Ovary (tissue), 9 donors: ENCODE results near the gene TOM1L2. TPM values are rescaled to one million over a fixed set of nuclear protein-coding genes. Genes with fewer than 3 reads are reported as not detected.

ENCODE experiments used
- DNase-seq, 5 donors: peaks; one replicate each; pipeline ENCODE4 v3.0.0-alpha.2; 2019 to 2020
- H3K27ac ChIP-seq, 2 donors: fragments of 200-600 bp; one replicate each; pipeline versions ENCODE4 v1.5.1 to v1.8.0; 2019 to 2022
- H3K27me3 ChIP-seq: fragments of 200-600 bp; one replicate; pipeline ENCODE4 v1.8.0; 2022
- H3K36me3 ChIP-seq: fragments of 200-600 bp; sonication (generic); one replicate; pipeline ENCODE4 v1.5.1; 2019
- H3K4me1 ChIP-seq: one replicate; pipeline ENCODE4 v1.8.1; 2013; ENCODE audit warnings: mild to moderate bottlenecking, moderate library complexity; ENCODE audit not compliant: insufficient read depth
- H3K4me3 ChIP-seq: fragments of 200-600 bp; sonication (generic); one replicate; pipeline ENCODE4 v1.5.1; 2017
- H3K9me3 ChIP-seq, 2 donors: fragments of 200-600 bp in 1 of 2; sonication (generic) in 1 of 2; one replicate each; pipeline versions ENCODE4 v1.5.1 to v1.8.1; 2013 to 2019; ENCODE audit warnings: mild to moderate bottlenecking in 1 of 2, moderate library complexity in 1 of 2
- EP300 ChIP-seq: sonication (generic); formaldehyde crosslinking; IDR thresholded peaks from one replicate; pipeline ENCODE4 v1.6.1; 2017; ENCODE audit warnings: antibody characterized with exemption
- POLR2A ChIP-seq: fragments of 450-650 bp; IDR thresholded peaks from one replicate; pipeline ENCODE4 v1.6.1; 2017; ENCODE audit warnings: antibody characterized with exemption, mild to moderate bottlenecking, moderate library complexity
- WGBS, 3 donors: extraction: QIAGEN DNeasy Blood & Tissue Kit in 1 of 3; methylation state at CpG; one replicate each; pipeline versions ENCODE4 v1.1.5 to v1.1.7; 2013 to 2017; 5-methylcytosine and 5-hydroxymethylcytosine counted together
- intact Hi-C, 4 donors: fragments of 100-400 bp; cut with DNase I; formaldehyde crosslinking; loops; one replicate each; pipeline versions ENCODE4 v1.11.0 to v1.15.1; 2022 to 2023
- polyA plus RNA-seq, 2 donors: library from polyadenylated mRNA; stranded (reverse); fragments of 200-250 nt in 1 of 2; fragments of 350-450 nt in 1 of 2; fragmentation: Illumina TruSeq in 1 of 2; extraction: RNeasy Lipid Tissue Mini Kit (QIAGEN cat#74804) in 1 of 2; gene quantifications; one replicate each; pipeline ENCODE4 v1.2.3, GENCODE V29; 2013 to 2014
- total RNA-seq, 7 donors: library from RNA; depleted of rRNA in 2 of 7; stranded (reverse); fragments of >200 nt in 2 of 7; fragmentation: NEBNext Ultra II Directional in 3 of 7; extraction: Animal tissue kit (Norgen Biotek cat#: 25700) in 3 of 7; gene quantifications; one replicate each; pipeline versions ENCODE4 v1.1.0 to v1.2.4, GENCODE V29; 2016 to 2023
- TF ChIP-seq, protein P1 (sequence below), 3 donors: fragments of 450-650 bp in 2 of 3; fragments of 200-600 bp in 1 of 3; IDR thresholded peaks; one replicate each; pipeline versions ENCODE4 v1.5.1 to v1.8.0; 2016 to 2022; ENCODE audit warnings: antibody characterized with exemption in 3 of 3, mild to moderate bottlenecking in 1 of 3
- donor health status: DM: no; HTN: no; CAD: no; lungs with moderate emphysema.
- donor health status: DM: no; HTN: no; CAD: no.
- donor health status: Bipolar disorder and iron deficiency.
- donor health status: DM: yes; HTN: yes; CAD: no.
- donor health status: DM: no; HTN: no; CAD: no.
- donor health status: DM: yes; HTN: yes; CAD: no.

Gene TOM1L2
- total and polyA plus RNA-seq, 9 donors: 25.6 to 62.5 (median 45.9) TPM

DNA sequence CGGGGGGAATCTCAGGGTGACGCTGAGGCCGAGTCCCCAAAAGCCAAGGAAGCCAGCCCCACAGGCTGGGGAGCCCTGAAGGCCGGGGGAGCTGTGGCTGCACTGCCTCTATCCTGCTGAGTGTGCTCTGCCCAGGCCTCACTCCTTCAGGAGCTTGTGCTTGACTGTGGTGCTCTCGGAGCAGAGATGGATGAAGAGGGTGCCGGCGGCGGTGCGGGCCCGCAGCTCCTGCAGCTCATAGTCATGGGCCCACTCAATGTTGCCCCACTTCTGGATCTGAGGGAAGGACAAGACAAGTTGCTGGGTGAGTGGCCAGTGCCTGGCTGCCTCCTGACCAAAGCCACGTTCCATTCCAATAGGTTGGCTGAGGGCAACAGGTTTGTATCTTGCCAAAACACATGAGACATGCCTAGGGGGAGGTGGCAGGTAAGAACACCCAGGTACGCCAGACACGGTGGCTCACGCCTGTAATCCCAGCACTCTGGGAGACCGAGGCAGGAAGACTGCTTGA lies 46.3 kb upstream of the TOM1L2 start:
- no peak for DNase-seq
- H3K9me3 ChIP-seq: no peaks in the 10 kb centered on the region
- no peaks in the 10 kb centered on the region for H3K36me3 ChIP-seq
- H3K27ac ChIP-seq: no peak overlapping the region
- H3K4me1 ChIP-seq: peaks cover 5% of the 10 kb centered on the region
- WGBS, 3 donors: 79 to 91% (median 87%) methylated on average over 15 of the region's 15 CpGs
- H3K4me3 ChIP-seq: no peak overlapping the region
- H3K27me3 ChIP-seq: no peaks in the 10 kb centered on the region
- TF ChIP-seq, protein P1, sequence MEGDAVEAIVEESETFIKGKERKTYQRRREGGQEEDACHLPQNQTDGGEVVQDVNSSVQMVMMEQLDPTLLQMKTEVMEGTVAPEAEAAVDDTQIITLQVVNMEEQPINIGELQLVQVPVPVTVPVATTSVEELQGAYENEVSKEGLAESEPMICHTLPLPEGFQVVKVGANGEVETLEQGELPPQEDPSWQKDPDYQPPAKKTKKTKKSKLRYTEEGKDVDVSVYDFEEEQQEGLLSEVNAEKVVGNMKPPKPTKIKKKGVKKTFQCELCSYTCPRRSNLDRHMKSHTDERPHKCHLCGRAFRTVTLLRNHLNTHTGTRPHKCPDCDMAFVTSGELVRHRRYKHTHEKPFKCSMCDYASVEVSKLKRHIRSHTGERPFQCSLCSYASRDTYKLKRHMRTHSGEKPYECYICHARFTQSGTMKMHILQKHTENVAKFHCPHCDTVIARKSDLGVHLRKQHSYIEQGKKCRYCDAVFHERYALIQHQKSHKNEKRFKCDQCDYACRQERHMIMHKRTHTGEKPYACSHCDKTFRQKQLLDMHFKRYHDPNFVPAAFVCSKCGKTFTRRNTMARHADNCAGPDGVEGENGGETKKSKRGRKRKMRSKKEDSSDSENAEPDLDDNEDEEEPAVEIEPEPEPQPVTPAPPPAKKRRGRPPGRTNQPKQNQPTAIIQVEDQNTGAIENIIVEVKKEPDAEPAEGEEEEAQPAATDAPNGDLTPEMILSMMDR (IDR thresholded peaks at IDR 0.05): no peak
- TF ChIP-seq POLR2A (no peak), EP300 (no peak)
- intact Hi-C loops: loop anchor here in 1 of 4 donors (10.0 kb wide), 1 partner anchor 144 kb away; no protein-coding TSS in a partner anchor

DNA sequence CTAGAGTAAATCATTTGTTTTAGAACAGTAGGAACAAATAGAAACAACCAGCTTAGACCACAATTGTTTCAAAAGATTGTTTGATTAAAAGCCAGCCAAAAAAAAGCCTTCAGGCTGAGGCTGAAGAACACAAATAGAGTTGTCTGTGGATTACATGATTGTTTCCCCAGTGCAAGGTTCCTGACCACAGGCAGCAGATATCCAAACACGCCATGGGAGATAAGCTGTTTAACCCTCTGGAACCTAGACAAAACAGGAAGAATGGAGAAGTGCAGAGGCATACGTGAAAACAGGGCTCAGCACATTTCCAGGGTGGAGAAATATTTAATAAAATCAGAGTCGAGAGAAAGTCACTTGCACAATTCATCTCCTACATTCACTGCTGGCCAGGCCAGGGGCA lies 45.8 kb upstream of the TOM1L2 start:
- H3K4me1 ChIP-seq: peaks cover 5% of the 10 kb centered on the region
- 8 to 31% (median 13%) methylated on average over 3 of the region's 3 CpGs for WGBS, 3 donors
- no peak overlapping the region for H3K27ac ChIP-seq
- intact Hi-C loops: loop anchor here in 1 of 4 donors (10.0 kb wide), 1 partner anchor 143 kb away; no protein-coding TSS in a partner anchor
- TF ChIP-seq EP300 (no peak), POLR2A (no peak)
- no peaks in the 10 kb centered on the region for H3K27me3 ChIP-seq
- no peak for DNase-seq
- no peaks in the 10 kb centered on the region for H3K9me3 ChIP-seq
- H3K36me3 ChIP-seq: no peaks in the 10 kb centered on the region
- H3K4me3 ChIP-seq: no peak overlapping the region

DNA sequence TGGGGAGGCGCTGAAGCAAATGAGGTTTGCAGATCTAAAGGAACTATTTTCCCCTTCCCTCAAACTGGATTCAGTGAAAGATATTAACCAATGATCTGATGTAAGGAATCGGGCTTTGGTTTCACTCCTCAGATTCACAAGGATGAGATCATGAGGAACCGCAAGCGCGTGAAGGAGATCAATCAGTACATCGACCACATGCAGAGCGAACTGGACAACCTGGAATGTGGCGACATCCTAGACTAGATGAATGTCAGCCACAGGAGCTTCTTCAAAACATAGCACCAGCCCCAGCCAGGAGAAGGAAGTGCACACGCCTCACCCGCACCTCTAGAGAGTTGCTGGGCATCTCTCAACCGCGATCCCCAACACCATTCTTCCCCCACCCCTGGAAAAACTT lies 44.2 kb upstream of the TOM1L2 start:
- TF ChIP-seq EP300 (no peak), POLR2A (no peak)
- TF ChIP-seq, protein P1 (IDR thresholded peaks at IDR 0.05): no peak
- WGBS, 3 donors: 88 to 98% (median 88%) methylated on average over 12 of the region's 12 CpGs
- intact Hi-C loops: loop anchor here in 1 of 4 donors (10.0 kb wide), 1 partner anchor 142 kb away; no protein-coding TSS in a partner anchor
- no peaks in the 10 kb centered on the region for H3K36me3 ChIP-seq
- no peak for DNase-seq
- H3K4me3 ChIP-seq: no peak overlapping the region
- no peak overlapping the region for H3K27ac ChIP-seq
- no peaks in the 10 kb centered on the region for H3K9me3 ChIP-seq
- peaks cover 5% of the 10 kb centered on the region for H3K4me1 ChIP-seq
- no peaks in the 10 kb centered on the region for H3K27me3 ChIP-seq

DNA sequence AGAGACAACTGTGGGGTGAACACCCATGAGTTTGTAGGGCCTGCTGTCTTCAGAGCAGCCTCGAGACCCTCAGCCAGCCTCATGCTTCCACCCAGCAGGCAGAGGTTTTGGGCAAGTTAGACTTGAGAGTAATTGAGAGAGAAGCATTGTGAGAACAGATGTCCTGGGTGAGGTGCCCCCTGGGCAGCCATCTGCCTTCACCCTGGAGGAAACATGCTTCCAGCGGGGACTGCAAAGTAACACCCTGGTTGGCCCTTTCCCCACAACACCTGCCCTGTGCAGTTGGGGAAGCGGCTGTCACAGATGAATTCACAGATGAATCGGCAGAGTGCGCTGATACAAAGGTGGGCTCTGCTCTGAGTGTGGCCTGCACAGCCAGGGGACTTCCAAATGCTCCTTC lies 43.4 kb upstream of the TOM1L2 start:
- TF ChIP-seq, protein P1 (IDR thresholded peaks at IDR 0.05): no peak
- no peak for TF ChIP-seq EP300
- TF ChIP-seq POLR2A: no peak
- intact Hi-C loops: loop anchor here in 1 of 4 donors (10.0 kb wide), 1 partner anchor 141 kb away; no protein-coding TSS in a partner anchor
- no peaks in the 10 kb centered on the region for H3K27me3 ChIP-seq
- no peak overlapping the region for H3K4me3 ChIP-seq
- no peaks in the 10 kb centered on the region for H3K9me3 ChIP-seq
- H3K36me3 ChIP-seq: no peaks in the 10 kb centered on the region
- WGBS, 3 donors: 93 to 100% (median 97%) methylated on average over 5 of the region's 5 CpGs
- H3K27ac ChIP-seq: no peak overlapping the region
- DNase-seq: no peak
- H3K4me1 ChIP-seq: peaks cover 5% of the 10 kb centered on the region

DNA sequence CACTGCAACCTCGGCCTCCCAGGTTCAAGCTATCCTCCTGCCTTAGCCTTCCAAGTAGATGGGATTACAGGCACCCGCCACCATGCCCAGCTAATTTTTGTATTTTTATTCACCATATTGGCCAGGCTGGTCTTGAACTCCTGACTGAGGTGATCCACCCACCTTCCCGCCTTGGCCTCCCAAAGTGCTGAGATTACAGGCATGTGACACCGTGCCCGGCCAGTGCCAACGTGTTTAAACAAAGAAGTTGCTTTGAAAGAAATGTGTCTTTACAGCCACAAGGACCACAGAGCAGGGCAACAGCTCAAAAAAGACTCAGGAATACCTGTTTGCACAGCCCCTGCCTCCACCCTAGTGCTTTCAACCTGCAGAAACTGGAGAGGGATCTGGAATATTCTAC lies 41.8 kb upstream of the TOM1L2 start:
- Histone ChIP-seq H3K9me3 (no peaks in the 10 kb centered on the region), H3K4me3 (no peak overlapping the region), H3K27me3 (no peaks in the 10 kb centered on the region), H3K27ac (no peak overlapping the region), H3K36me3 (no peaks in the 10 kb centered on the region), H3K4me1 (peaks cover 5% of the 10 kb centered on the region)
- 94 to 98% (median 97%) methylated on average over 6 of the region's 6 CpGs for WGBS, 3 donors
- TF ChIP-seq, protein P1 (IDR thresholded peaks at IDR 0.05): no peak
- TF ChIP-seq POLR2A (no peak), EP300 (no peak)
- no peak for DNase-seq
- intact Hi-C loops: loop anchor here in 1 of 4 donors (10.0 kb wide), 1 partner anchor 139 kb away; no protein-coding TSS in a partner anchor
